Left lung (tissue), 10 donors: Measurements from ENCODE around the gene SORL1. TPM values are rescaled to one million over a fixed set of nuclear protein-coding genes. Genes with fewer than 3 reads are reported as not detected.

ENCODE experiments used
- ATAC-seq: fragments of 200-7000 bp; cut with Tn5 transposase; one replicate; pipeline ENCODE4 v1.9.1; 2020; ENCODE audit warnings: moderate library complexity
- DNase-seq, 4 donors: peaks; one replicate each; pipeline ENCODE4 v3.0.0-alpha.2; 2013 to 2020
- H3K27ac ChIP-seq, 2 donors: fragments of 200-600 bp; sonication (generic) in 1 of 2; one replicate each; pipeline versions ENCODE4 v1.5.0 to v1.8.0; 2020 to 2021
- H3K27me3 ChIP-seq, 2 donors: fragments of 200-600 bp; sonication (generic) in 1 of 2; one replicate each; pipeline versions ENCODE4 v1.5.0 to v1.8.0; 2020 to 2021
- H3K36me3 ChIP-seq, 2 donors: fragments of 200-600 bp; sonication (generic) in 1 of 2; one replicate each; pipeline versions ENCODE4 v1.5.0 to v1.8.0; 2020 to 2021
- H3K4me1 ChIP-seq, 2 donors: fragments of 200-600 bp; one replicate each; pipeline ENCODE4 v1.8.0; 2021
- H3K4me3 ChIP-seq, 2 donors: fragments of 200-600 bp; sonication (generic) in 1 of 2; one replicate each; pipeline versions ENCODE4 v1.5.0 to v1.8.0; 2020 to 2021; ENCODE audit warnings: mild to moderate bottlenecking in 1 of 2
- H3K9me3 ChIP-seq, 2 donors: fragments of 200-600 bp; sonication (generic) in 1 of 2; one replicate each; pipeline versions ENCODE4 v1.5.0 to v1.8.0; 2020 to 2021
- intact Hi-C, 2 donors: fragments of 100-400 bp; cut with DNase I; formaldehyde crosslinking; loops; one replicate each; pipeline versions ENCODE4 v1.11.2 to v1.14.2; 2022
- polyA plus RNA-seq, 6 donors: library from polyadenylated mRNA; unstranded; fragments of 120-200 nt; gene quantifications; one replicate each; pipeline ENCODE4 v1.2.1, GENCODE V29; 2013; ENCODE audit not compliant: insufficient read length in 6 of 6
- total RNA-seq, 2 donors: library from RNA; stranded (reverse); fragmentation: NEBNext Ultra II Directional; extraction: Animal tissue kit (Norgen Biotek cat#: 25700); gene quantifications; one replicate each; pipeline ENCODE4 v1.2.1, GENCODE V29; 2021
- TF ChIP-seq, protein P1 (sequence below), 2 donors: fragments of 200-600 bp; sonication (generic) in 1 of 2; IDR thresholded peaks; one replicate each; pipeline versions ENCODE4 v1.5.0 to v1.8.0; 2021; ENCODE audit warnings: antibody characterized with exemption in 2 of 2
- donor health status: DM: no; HTN: yes; CAD: no.
- donor health status: DM: no; HTN: no; CAD: no.

SORL1 gene
- total and polyA plus RNA-seq, 8 donors, result 29.8 to 114 (median 33.4) TPM

GRCh38 chr11:121582296-121582695 lies 130.2 kb downstream of the SORL1 start:
- DNase-seq, result no peak
- Histone ChIP-seq H3K27me3 (no peaks in the 10 kb centered on the region), H3K4me3 (no peak overlapping the region), H3K27ac (no peak overlapping the region), H3K4me1 (peaks cover 0 to 27% of the 10 kb centered on the region in 2 donors), H3K9me3 (no peaks in the 10 kb centered on the region), H3K36me3 (peaks cover 0 to 67% of the 10 kb centered on the region in 2 donors)
- intact Hi-C loops, result no loop called here
- no peak for ATAC-seq
- TF ChIP-seq, protein P1, sequence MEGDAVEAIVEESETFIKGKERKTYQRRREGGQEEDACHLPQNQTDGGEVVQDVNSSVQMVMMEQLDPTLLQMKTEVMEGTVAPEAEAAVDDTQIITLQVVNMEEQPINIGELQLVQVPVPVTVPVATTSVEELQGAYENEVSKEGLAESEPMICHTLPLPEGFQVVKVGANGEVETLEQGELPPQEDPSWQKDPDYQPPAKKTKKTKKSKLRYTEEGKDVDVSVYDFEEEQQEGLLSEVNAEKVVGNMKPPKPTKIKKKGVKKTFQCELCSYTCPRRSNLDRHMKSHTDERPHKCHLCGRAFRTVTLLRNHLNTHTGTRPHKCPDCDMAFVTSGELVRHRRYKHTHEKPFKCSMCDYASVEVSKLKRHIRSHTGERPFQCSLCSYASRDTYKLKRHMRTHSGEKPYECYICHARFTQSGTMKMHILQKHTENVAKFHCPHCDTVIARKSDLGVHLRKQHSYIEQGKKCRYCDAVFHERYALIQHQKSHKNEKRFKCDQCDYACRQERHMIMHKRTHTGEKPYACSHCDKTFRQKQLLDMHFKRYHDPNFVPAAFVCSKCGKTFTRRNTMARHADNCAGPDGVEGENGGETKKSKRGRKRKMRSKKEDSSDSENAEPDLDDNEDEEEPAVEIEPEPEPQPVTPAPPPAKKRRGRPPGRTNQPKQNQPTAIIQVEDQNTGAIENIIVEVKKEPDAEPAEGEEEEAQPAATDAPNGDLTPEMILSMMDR (IDR thresholded peaks at IDR 0.05), result no peak

DNA sequence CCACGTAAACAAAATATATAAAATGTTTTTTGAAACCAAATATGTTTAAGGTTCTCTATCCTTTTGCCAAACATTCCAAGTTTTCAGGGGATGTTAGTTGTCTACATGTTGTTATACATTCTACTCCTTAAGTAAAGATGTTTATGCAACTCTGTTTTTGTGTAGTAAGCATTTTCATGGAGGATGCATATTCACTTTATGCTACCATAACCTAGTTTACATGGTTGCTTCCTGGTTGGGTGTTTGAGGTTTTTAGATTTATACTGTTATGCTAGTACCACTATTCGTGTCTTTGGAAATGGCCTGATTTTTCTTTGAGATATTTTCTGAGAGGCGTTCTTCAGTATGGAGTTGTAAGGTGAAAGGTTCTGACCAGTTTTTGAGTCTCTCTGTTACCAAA lies 131.7 kb downstream of the SORL1 start:
- Histone ChIP-seq H3K9me3 (no peaks in the 10 kb centered on the region), H3K4me1 (peaks cover 0 to 12% of the 10 kb centered on the region in 2 donors), H3K4me3 (no peak overlapping the region), H3K36me3 (peaks cover 0 to 69% of the 10 kb centered on the region in 2 donors), H3K27ac (no peak overlapping the region), H3K27me3 (no peaks in the 10 kb centered on the region)
- TF ChIP-seq, protein P1 (IDR thresholded peaks at IDR 0.05), result no peak
- intact Hi-C loops, result no loop called here
- ATAC-seq, result no peak
- no peak for DNase-seq

GRCh38 chr11:121586750-121587149 lies 134.6 kb downstream of the SORL1 start:
- H3K9me3 ChIP-seq, result no peaks in the 10 kb centered on the region
- no peaks in the 10 kb centered on the region for H3K27me3 ChIP-seq
- TF ChIP-seq, protein P1 (IDR thresholded peaks at IDR 0.05), result no peak
- peaks cover 0 to 24% of the 10 kb centered on the region in 2 donors for H3K4me1 ChIP-seq
- DNase-seq (no peak), ATAC-seq (no peak)
- no peak overlapping the region for H3K4me3 ChIP-seq
- intact Hi-C loops, result no loop called here
- no peak overlapping the region for H3K27ac ChIP-seq
- peaks cover 0 to 79% of the 10 kb centered on the region in 2 donors for H3K36me3 ChIP-seq

- Histone ChIP-seq H3K36me3 (peaks cover 0 to 84% of the 10 kb centered on the region in 2 donors), H3K4me1 (peaks cover 0 to 23% of the 10 kb centered on the region in 2 donors), H3K27ac (no peak overlapping the region), H3K9me3 (no peaks in the 10 kb centered on the region), H3K4me3 (no peak overlapping the region), H3K27me3 (no peaks in the 10 kb centered on the region)
- TF ChIP-seq, protein P1 (IDR thresholded peaks at IDR 0.05), result no peak
- intact Hi-C loops, result no loop called here
- ATAC-seq, result no peak
- no peak for DNase-seq
Observed at GRCh38 chr11:121587182-121587581, 135.1 kb downstream of the SORL1 start.

DNA sequence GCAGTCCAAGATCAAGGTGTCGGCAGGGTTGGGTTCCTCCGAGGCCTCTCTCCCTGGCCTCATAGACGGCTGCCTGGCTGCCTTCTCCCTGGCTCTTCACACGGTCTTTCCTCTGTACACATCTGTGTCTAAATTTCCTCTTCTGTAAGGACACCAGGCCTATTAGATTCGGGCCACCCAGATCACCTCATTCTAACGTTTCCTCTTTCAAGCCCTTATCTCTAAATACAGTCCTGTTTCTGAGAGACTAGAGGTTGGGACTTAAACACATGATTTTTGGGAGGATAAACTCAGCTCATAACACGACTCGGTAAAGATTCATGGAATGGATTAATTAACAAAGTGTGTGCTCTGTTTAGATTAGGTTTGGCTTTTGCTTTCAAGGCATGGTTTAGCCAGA lies 136.6 kb downstream of the SORL1 start:
- intact Hi-C loops, result no loop called here

More for the DNA sequence above, 136.6 kb downstream of the SORL1 start:
- no peak for DNase-seq
- no peaks in the 10 kb centered on the region for H3K9me3 ChIP-seq
- H3K27me3 ChIP-seq, result no peaks in the 10 kb centered on the region
- no peak overlapping the region for H3K4me3 ChIP-seq
- H3K27ac ChIP-seq, result no peak overlapping the region
- H3K4me1 ChIP-seq, result peaks cover 0 to 17% of the 10 kb centered on the region in 2 donors
- peaks cover 0 to 82% of the 10 kb centered on the region in 2 donors for H3K36me3 ChIP-seq
- TF ChIP-seq, protein P1 (IDR thresholded peaks at IDR 0.05), result no peak
- ATAC-seq, result no peak
